ENCODE data around the gene RPL22L1.
"Not testable (repeated sequence)": the region's sequence is repeated elsewhere in the genome, so short reads cannot be mapped to it uniquely, and the experiment has no call there.

RPL22L1 gene

DNA sequence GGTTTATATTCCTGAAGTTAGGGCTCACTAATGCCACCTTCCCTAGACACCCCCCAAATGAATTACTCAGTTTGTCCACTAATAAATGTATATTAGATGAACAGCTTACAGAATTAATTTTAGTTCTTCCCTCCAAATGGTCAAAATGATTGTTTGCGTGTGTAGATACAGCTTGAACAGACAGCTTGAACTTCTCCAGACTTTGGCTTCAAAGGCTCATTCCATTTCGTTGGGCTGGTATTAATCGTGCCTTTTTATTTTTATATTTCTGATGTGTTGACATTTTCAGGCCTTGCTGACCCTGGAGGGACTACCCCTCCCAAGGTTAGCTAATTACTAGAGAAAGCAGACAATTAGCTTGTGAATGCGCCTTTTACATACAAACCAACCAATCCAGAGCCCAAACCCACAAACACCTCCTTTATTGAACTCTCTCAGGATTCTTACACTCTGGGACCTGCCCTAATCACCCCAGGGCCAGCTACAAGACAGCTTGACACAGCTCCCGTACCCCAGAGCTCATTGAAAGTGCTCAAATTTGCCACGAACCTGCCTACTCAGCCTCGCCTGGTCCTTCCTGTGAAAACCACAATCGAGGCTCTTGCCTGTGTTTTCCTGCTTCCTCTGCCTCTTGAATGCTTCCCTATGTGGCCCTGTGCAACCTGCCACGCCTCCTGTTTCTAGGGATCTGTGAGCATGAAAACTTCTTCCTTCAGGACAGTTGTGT, 40.3 kb downstream of the RPL22L1 start:
- DNase-seq (ENCODE audit: low read depth) = no peak

DNA sequence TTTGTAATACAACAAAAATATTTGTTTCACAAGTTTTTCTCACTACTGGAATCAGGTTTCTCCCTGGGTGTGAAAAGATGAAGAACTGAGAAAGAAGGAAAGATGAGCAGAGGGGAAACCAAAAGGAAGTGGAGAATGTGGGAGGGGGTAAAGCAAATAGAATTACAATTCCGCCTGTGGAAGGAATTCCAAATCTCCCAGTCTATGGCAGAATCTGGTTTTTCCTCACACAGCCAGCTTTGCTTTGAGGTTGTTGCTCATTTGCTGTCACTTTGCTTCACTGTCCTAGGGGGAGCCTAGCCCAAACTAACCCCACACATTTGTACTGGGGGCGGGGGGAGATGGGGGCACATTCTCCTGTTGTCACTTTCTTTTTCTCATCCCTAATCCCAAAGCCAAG, 43.9 kb downstream of the RPL22L1 start:
- DNase-seq (ENCODE audit: low read depth) = no peak

DNA sequence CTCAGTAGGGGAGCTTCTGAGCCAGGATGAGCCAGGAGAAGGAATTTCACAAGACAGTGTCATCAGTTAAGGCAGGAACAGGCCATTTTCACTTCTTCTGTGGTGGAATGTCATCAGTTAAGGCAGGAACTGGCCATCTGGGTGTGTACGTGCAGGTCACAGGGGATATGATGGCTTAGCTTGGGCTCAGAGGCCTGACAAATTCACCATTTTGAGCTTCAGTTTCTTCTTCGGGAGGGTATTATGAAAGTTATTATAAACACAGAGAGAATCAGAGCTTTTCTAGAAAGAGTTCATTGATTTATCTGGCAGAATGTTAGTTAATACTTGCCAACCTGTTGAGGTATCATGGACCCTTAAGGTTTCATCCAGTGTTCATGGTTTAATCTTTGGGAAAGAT, 46.4 kb downstream of the RPL22L1 start:
- DNase-seq (ENCODE audit: low read depth) = not testable (repeated sequence)

DNA sequence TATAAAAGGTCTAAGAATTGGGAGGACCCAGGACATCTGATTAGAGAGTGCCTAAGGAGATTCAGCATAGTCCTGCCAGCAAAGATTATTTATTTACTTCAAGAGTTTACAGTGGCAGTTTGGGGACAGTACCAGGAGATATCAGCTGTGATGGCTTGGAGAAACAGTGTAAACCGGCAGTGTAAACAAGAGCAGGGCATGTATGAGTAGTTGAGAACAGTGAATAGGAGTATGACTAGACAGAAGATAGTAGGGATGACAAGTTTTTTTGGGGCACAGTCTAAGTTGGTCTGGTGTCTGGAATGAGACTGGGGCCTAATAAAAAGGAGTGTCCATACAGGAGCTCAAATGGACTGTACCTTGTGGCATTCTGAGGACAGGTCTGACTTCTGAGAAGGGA, 51.7 kb downstream of the RPL22L1 start:
- not testable (repeated sequence) for DNase-seq (ENCODE audit: low read depth)

DNA sequence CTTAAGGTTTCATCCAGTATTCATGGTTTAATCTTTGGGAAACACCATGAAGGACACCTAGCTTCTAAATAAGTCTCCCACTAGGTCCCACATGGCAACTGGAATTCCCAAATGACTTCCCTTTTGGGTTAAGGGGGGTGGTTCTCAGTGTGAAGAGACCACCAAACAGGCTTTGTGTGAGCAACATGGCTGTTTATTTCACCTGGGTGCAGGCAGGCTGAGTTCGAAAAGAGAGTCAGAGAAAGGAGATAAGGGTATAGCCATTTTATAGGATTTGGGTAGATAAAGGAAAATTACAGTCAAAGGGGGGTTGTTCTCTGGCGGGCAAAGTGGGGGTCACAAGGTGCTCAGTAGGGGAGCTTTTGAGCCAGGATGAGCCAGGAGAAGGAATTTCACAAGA, 52.5 kb downstream of the RPL22L1 start:
- DNase-seq (ENCODE audit: low read depth) = not testable (repeated sequence)

DNA sequence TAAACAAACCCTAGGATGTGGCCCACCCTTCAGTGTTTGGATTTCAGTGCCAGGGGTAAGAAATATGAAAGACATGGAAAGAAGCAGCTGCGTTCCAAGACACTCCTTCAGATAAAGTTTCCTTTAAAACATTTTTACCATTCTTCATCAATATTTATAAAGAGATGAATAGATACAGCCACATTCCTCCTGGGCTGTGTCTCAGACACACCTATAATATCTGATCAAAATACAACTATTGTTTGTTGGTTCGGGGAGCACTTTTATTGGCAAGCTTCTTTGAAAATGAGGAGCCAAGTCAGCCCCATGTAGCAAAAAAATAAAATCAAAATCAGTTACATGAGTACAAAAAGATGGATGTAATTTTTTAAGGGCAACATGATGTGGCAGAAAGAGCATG, 53.2 kb downstream of the RPL22L1 start:
- DNase-seq (ENCODE audit: low read depth) = no peak

DNA sequence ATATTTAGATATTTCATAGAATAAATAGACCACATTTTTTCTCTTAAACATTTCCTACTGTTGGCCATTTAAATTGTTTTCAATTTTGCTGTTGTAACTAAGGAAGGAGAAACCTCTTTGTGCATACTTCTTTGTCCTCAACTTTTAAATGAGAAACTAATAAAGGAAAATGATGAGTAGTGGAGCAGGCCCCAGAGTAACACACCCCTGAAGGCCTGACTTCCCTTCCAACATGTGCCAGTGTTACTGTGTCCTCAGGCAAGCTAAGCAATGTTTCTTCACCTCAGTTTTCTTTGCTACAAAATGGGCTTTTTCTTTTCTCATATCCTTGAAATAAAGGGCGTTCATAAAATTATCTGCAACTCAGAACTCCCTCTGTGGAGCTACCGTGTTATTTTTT, 53.7 kb downstream of the RPL22L1 start:
- DNase-seq (ENCODE audit: low read depth) = no peak

DNA sequence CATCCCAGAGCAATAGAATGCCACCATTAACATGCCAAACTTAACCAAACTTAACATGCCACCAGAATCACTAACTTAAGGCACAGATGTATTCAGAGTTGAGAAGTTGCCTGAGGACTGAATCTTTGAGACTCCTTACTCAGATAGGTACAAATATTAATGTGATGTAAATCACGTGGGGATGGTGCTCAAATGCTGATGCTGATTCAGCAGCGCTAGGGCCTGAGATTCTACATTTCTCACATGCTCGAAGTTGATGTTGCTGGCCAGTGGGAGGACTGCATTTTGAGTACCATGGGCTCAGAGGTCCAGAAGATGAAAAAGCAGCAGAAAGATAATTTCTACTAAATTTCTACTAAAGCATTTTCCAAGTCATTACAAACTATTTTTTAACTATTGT, 54.1 kb downstream of the RPL22L1 start:
- DNase-seq (ENCODE audit: low read depth) = no peak

DNA sequence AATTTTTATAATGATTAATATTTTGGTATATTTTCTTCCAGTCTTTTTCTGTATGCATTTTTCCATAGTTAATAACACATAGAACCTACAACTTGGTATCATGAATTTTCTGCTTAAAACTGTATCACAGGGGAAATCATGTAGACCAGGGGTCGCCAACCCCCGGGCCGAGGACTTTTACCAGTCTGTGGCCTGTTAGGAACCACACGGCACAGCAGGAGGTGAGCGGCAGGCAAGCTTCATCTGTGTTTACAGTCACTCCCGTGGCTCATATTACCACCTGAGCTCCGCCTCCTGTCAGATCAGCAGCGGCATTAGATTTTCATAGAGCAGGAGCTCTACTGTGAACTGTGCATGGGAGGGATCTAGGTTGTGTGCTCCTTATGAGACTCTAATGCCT, 54.7 kb downstream of the RPL22L1 start:
- DNase-seq (ENCODE audit: low read depth) = no peak
